Umbilical cord (tissue), 2 donors: Measurements from ENCODE around the gene RBM10. TPM values are rescaled to one million over a fixed set of nuclear protein-coding genes. Genes with fewer than 3 reads are reported as not detected.
A peak's percentile ranks its signal among the peaks of the same experiment; 100 is the strongest.

Source experiments
- DNase-seq: peaks from one replicate; pipeline ENCODE4 v3.0.0-alpha.2; 2015; ENCODE audit warnings: low spot score
- total RNA-seq: library from RNA; depleted of rRNA; stranded (reverse); fragments of >200 nt; gene quantifications from one replicate; pipeline ENCODE4 v1.2.3, GENCODE V29; 2014; ENCODE audit warnings: low replicate concordance; ENCODE audit not compliant: insufficient read depth

The RBM10 gene
- total RNA-seq, 1 donor from 2014 or later, result 28.4 TPM

DNA sequence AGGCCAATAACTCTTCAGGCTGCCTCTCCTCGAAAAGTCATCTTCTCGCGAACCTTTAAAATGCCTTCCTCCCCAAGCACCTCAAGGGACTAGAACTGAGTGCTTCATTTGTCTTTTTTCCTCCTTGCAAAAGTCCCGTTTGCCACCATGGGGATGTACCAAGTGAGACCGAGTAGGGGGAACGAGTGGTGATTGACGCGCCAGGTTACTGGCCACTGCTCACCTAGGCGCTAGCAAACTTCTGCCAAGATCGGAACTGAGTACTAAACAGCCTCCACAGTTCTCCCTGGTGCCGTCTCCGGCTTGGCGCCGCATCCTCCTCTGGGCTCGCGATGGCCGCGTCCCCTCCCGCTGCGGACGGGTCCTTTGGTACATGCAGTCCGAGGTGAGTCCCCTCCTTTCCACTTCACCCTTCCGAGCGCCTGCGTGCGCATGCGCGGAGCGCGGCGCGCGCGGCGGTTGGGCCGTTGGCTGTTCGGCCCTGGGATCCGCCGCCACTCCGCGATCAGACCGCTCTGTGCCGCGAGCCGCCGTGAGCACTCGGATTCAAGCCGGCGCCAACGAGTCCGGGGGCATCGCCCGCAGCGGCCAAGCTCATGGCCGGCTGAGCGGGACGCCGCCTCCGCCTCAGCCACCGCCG is 73.4 kb downstream of the RBM10 start, which contains the start of gene CDK16:
TSS of gene CDK16 (plus strand) at position 402 of the 640 bp plus-strand sequence. CDS start 4,877 bp downstream, outside the sequence.
- DNase-seq, result peak; percentile 81

DNA sequence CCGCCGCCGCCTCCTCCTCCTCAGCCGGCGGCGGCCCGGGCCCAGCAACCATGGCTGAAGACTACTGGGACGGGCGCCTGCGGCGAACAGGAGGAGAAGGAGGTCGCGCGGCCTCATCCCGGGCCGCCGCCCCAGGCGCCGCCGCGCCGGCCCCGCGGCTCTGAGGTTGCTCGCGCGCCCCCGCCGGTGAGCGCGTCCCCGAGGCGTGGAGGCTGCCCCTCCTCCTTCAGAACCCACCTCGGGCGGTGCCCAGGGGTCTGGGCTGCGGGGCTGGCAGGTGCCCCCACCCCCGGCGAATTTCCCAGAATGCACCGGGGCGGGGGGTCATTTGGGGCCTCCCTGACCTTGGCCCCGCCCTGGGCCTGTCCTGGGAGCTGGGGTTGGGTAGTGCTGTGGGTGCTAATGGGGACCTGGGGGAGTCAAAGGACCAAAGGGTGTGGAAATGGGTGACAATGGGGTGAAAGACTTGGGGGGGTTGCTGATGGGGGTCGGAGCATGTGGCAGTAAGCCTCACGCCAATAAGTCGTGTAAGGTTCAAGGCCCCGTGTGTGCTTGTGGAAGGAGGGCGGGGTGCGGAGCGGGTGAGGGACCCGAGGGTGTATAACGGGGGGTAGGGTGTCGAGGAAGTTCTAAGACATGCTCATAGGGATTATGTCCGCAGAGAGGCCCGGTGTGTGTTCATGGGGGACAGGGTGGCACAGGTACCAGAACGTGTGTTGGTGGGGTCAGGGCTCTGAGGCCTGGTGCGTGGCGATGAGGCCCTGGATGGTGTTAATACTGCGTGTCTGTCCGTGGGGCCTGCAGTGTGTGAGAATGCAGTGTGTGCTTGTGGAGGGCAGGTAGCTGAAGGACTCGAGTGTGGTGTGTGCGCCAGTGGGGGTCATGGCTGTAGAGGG is 74.1 kb downstream of the RBM10 start:
- peak; percentile 8 for DNase-seq

DNA sequence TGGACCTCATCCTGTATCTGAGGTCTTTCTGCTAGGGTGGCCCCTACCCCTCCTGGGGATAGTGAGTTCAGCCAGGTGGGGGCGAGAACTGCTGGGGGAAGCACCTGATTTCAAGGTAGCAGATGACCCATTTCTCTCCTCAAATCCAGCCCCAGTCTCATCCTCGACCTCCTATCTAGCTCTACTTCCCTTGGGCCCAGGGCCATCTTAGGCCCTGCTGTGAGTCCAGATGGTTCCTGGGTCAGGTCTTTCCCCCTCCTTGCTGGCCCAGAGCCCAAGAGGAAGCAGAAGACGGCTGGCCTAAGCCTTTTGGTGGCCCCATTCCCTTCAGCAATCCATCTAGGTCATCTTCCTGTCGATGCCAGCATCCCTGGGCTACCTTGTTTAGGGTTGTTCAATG is 76.7 kb downstream of the RBM10 start:
- DNase-seq, result no peak

DNA sequence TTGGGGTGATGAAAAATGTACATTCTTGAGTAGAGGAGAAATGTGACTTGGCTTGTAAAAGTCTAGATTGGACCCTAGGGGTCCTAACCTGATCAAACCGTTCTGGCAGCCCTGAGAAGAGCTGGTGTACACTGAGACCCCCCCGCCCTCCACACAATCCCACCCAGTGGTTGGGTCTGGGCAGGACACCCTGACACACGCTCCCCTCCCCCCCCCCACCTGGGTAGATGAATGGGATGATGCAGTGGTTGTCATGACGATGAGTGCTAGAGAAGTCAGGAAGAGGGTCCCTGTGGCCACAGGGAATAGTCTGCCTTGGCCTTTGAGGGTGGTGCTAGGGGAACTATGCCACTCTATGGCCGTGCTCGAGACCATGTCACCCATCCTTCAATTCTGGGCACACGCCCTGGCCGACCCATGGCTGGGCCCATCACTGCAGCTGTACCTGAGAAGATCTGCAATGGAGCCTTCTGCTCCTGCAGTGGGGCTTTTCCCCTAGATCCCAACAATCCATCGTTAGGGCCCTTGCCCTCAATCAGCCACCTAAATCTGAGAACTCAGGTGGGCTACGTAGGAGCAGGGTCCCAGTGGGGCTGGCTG is 77.8 kb downstream of the RBM10 start:
- no peak for DNase-seq

DNA sequence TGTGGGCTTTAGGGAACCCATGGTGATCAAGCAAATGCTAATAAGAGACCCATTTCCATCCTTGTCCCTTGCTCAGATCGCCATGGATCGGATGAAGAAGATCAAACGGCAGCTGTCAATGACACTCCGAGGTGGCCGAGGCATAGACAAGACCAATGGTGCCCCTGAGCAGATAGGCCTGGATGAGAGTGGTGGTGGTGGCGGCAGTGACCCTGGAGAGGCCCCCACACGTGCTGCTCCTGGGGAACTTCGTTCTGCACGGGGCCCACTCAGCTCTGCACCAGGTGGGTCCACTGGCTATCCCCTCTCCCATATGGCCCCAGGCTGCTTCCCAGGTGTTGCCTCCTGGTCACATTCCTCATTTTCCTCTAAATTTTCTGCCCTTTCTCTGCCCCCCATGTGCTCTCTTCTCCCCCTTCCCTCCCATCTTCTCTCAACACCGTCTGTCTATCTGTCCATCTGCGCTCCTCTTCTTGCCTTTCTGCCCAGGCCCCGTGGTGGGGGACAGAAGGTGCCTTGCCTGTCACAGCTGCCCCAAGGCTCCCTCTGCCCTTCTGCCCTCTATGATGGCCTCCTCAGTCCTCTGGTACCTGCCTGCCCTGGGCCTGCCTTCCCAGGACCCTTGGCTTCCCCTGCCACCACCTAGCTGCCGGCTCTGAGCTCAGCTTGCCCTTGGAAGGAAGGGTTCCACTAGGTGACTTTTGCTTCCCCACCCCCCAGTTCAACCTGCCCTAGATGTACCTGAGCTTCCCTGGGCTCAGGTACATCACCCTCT is 78.6 kb downstream of the RBM10 start:
- DNase-seq, result no peak

DNA sequence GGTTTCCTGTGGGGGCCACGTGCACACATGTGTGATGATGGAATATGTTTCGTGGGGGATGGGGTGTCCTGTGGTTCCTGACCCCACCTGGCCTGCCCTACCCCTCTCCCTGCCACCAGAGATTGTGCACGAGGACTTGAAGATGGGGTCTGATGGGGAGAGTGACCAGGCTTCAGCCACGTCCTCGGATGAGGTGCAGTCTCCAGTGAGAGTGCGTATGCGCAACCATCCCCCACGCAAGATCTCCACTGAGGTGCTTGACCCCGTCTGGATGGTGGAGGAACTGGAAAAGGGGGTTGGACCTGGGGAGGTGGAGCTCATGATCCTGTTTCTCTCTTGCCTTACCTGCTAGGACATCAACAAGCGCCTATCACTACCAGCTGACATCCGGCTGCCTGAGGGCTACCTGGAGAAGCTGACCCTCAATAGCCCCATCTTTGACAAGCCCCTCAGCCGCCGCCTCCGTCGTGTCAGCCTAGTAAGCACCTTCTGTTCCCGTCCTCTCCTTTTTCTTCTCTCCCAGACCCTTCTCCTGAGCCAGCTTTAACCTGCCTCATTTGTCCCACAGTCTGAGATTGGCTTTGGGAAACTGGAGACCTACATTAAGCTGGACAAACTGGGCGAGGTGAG is 79.4 kb downstream of the RBM10 start:
- no peak for DNase-seq

DNA sequence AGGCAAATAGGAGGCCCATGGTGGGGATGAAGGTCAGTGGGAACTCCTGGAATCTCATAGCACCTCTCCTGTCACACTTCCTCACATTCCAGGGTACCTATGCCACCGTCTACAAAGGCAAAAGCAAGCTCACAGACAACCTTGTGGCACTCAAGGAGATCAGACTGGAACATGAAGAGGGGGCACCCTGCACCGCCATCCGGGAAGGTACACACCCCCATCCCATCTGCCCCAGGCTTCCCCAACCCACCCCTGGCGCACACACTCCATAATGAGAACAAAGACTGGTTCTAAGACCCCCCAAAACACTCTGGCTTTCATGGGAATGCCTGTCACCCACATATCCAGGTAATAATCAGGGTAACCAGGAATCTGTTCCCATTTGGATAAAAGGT is 79.9 kb downstream of the RBM10 start:
- DNase-seq, result no peak

DNA sequence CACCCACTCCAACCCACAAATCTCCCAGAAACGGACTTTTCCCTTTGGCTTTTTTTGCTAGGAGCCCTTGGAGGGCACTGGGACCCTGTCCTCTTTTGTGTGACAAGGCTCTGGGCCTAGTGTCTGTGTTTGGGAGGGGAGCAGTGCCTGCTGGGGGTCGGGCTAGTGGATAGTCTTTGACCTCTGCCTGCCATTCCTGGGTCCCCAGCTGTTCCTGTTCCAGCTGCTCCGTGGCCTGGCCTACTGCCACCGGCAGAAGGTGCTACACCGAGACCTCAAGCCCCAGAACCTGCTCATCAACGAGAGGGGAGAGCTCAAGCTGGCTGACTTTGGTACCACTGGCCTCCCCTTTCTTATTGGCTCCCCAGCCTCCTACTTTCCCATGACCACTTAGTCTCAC is 81.0 kb downstream of the RBM10 start:
- no peak for DNase-seq

DNA sequence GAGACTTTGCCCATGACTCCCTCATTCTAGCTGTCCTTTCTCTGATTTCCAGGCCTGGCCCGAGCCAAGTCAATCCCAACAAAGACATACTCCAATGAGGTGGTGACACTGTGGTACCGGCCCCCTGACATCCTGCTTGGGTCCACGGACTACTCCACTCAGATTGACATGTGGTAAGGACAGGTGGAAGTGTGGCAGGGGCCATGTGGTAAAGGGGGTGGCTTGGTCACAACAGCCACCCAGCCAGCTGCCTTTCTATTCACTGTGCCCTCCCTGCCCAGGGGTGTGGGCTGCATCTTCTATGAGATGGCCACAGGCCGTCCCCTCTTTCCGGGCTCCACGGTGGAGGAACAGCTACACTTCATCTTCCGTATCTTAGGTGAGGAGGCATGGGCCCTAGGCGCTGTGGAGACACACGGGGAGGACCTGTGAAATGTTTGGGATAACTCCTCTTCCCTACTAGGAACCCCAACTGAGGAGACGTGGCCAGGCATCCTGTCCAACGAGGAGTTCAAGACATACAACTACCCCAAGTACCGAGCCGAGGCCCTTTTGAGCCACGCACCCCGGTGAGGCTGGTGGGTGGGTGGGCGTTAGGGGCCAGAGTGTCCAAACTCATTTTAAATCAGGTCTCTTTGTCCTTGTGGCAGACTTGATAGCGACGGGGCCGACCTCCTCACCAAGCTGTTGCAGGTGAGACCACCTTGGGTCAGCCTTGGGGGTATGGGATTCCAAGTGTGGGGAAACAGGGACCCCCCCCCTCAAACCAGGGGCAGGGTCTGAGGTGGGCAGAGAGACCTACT is 81.7 kb downstream of the RBM10 start:
- DNase-seq, result no peak

DNA sequence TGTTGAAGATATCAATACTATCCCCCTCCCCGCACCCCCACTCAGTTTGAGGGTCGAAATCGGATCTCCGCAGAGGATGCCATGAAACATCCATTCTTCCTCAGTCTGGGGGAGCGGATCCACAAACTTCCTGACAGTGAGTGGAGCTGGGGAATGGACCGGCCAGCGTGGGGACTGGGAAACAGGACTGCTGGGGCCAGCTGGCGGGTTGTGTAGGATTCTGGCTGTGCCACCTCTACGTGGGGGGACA is 82.2 kb downstream of the RBM10 start:
- no peak for DNase-seq

DNA sequence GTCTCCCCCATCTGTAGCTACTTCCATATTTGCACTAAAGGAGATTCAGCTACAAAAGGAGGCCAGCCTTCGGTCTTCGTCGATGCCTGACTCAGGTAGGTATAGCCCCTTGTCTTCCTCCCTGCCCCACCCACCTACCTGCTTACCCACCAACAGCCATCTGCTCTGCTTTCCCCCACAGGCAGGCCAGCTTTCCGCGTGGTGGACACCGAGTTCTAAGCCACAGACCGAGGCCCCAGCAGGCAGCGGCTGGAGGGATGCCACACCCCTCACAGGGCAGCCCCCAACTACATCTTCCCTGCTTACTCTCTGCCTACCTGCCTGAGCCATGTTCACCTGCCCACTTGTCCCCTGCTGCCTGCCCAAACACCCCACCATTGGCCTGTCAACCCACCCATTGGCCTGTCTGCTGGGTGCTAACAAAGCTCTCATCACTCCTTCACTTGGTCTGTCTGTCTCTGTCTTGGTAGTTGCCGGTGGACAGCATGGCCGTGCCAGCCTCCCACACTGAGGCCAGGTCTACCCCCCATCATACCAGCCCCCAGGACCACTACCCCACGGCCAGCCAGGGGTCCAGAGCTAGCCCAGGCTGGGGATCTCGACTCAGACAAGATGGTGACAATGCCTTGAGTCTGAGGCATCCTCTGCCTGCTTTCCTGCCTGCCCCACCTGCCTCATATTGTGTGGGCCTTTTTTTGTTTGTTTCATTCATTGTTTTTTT is 83.7 kb downstream of the RBM10 start:
- DNase-seq, result no peak

DNA sequence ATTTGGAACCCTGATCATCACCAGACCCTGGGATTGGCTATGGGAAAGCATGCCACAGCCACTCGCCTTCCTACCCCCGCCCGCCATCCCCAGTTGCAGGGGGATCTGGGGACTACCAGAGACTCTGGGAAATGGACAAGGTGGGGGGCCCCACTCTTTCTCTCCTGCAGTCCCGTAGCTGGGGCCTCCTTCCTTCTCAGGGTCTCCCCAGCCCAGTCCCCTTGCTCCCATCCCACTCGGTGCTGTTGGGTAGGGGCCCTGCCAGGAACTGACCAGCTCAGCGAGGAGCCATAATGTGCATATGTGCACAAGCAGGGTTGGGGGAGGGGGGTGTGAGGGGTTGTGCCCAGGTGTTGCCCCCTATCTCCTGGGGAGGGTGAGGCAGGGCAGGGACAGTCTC is 84.4 kb downstream of the RBM10 start:
- DNase-seq, result no peak

DNA sequence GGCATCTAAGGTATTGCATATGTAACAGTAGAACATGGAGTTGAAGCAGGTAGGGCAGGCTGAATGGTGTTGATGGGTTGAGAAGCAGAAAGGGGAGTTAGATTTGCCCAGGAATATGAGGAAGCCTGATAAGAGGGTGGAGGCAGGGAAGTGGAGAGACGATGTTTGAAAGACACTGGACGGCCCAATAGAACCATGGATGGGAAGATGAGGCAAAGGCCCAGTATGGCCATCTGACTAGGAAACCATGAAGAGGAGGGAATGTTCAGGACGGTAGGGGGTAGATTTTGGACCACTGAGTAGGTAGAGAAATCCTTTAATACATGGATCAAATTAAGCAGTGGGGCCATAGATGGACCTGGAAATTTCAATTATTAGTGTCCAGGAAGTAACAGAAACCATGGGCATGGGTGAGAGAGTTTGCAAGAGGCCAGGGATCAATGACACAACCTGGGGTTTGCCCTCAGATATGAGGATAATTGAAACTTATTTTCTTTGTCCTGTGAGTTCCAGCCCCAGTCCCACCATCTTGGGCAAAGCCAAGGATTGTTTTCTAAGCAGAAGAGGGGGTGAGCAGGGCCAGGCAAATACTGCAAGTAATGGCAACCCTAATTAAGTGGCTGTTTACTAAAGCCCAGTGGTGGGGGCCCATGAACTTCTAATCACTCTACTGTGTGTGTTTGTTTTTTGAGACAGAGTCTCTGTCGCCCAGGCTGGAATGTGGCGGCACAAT is 85.3 kb downstream of the RBM10 start:
- no peak for DNase-seq

DNA sequence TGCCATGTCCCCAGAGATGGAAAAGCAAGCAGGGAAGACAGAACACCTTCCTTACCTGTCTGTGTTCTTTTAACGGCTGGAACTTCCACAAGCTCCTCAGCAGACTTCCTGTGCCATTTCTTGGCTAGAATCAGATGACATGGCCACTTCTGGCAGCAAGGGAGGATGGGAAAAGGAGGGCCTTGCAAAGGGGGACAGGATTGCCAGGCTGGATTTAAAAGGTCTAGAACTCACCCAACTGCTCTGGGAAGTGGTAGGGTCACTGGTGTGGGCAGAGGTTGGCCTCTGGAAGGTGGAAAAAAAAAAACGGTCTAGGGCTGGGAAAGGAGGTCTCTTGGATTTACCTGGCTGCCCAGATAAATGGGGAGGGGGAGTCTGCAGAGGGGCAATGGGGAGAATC is 86.1 kb downstream of the RBM10 start:
- DNase-seq, result no peak

DNA sequence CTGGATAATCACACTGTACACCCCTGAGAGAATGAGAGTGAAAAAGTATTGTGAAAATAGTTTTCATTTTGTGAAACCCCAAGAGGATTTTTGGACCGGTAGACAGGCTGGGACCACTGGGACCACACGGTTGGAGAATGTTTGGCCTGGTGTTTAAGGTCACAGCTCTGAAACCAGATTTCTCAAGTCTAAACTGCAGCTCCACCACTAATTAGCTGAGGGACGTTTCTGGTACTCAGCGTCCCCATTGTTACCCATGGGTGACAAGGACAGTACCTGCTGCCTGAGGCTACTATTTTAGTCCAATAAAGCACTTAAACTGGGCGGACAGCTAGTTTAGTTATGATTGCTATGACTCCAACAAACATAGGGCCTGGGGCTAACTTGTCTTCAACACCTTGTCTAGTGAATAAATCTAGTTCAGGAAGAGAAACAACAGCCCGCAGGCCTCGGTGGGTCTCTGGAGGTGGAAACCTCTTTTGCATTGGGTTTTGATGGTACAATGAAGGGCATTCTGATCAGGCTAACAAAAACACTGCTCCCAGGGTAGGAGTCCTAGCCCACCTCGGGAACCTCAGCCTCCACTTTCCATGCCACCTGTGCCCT is 87.3 kb downstream of the RBM10 start:
- DNase-seq, result no peak

DNA sequence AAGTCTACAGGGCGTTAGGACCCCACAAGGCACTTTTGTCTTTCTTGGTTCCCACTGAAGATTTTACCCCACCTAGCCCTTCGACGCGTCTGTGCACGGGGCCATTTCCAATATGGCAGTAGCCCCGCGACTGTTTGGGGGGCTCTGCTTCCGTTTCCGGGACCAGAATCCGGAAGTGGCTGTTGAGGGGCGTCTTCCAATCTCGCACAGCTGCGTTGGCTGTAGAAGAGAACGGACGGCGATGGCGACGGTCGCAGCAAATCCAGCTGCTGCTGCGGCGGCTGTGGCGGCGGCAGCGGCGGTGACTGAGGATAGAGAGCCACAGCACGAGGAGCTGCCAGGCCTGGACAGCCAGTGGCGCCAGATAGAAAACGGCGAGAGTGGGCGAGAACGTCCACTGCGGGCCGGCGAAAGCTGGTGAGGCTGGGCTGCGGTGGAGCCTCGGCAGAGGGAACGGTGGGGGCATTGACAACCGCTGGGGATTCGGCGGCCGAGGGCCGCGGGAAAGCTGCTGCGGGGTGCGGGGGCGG is 87.8 kb downstream of the RBM10 start, which contains the start of gene USP11:
TSS of gene USP11 (plus strand) at position 207 of the 530 bp plus-strand sequence. CDS start at position 242, 35 bp downstream.
- DNase-seq, result peak; percentile 76

DNA sequence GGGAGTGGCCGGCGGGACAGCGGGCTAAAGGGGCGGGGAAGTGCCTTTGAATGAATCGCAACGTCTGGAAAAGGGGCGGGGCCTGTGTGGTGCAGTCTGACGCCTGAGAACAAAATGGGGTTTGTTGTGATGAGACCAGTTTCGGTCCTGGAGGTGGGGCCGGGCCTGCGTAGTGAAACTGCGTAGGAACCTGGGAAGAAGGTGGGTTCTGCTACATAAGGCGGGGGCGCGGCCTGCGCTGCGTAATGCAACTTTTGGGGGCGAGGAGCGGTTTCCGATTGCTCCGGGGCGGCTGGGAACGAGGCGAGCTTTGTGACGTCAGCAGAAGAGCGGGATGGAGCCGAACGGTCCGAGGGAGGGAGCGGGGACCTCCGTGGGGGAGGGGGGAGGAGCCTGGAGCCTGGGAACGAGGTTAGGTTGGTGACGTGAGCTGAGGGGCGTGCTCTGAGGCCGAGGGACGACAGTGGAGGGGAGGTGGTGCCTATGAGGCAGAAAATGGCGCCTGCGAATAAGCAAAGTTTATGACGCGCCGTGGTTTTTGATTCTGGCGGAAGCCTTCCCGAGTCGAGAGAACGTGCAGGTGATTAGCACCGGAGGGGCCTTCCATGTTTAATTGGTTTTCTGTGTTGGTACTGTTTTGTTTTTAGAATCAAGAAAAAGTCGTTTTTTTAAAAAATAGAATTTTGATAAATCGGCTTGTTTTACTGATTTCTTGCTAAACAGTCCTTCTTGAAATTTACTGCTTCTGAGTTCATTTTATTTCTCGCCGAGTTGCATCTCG is 88.5 kb downstream of the RBM10 start:
- peak; percentile 94 for DNase-seq

DNA sequence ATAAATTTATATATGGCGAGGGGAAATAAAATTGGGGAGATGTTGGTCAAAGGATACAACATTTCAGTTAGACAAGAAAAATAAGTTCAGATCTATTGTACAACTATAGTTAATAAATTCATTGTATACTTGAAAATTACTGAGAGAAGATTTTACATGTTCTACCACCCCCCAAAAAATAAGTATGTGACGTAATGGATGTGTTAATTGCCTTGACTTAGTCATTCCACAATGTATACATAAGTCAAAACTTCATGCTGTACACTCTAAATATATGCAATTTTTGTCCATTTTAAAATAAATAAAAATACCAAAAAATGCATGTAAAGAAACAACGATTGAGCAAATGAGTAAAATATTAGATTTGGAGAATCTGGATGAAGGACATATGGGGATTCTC is 89.6 kb downstream of the RBM10 start:
- DNase-seq, result no peak
